Lung (tissue), 12 donors: ENCODE data around the gene RNPEPL1. TPM values are rescaled to one million over a fixed set of nuclear protein-coding genes. Genes with fewer than 3 reads are reported as not detected.

Experiments used
- ATAC-seq: fragments of 200-7000 bp; cut with Tn5 transposase; one replicate; pipeline ENCODE4 v1.9.1; 2020; ENCODE audit warnings: moderate number of reproducible peaks; ENCODE audit not compliant: insufficient read depth, low FRiP score
- DNase-seq, 3 donors: peaks; one replicate each; pipeline ENCODE4 v3.0.0-alpha.2; 2013 to 2017
- H3K27ac ChIP-seq, 2 donors: one replicate each; pipeline ENCODE4 v1.5.1; 2013; ENCODE audit warnings: mild to moderate bottlenecking in 2 of 2, moderate library complexity in 2 of 2, control low read depth in 1 of 2, inconsistent platforms in 1 of 2, low read depth in 1 of 2, low read length in 1 of 2
- H3K27me3 ChIP-seq, 3 donors: one replicate each; pipeline ENCODE4 v1.5.1; 2013; ENCODE audit warnings: low read length in 2 of 3; ENCODE audit not compliant: control insufficient read depth in 3 of 3, insufficient read depth in 3 of 3
- H3K36me3 ChIP-seq, 4 donors: one replicate each; pipeline ENCODE4 v1.5.1; 2013; ENCODE audit warnings: low read length in 4 of 4, mild to moderate bottlenecking in 1 of 4, moderate library complexity in 1 of 4; ENCODE audit not compliant: control insufficient read depth in 4 of 4, insufficient read depth in 4 of 4
- H3K4me1 ChIP-seq, 5 donors: one replicate each; pipeline ENCODE4 v1.5.1; 2013; ENCODE audit warnings: low read length in 5 of 5, mild to moderate bottlenecking in 2 of 5, moderate library complexity in 1 of 5; ENCODE audit not compliant: control insufficient read depth in 5 of 5, insufficient read depth in 5 of 5
- H3K4me3 ChIP-seq: one replicate; pipeline ENCODE4 v1.5.1; 2013; ENCODE audit warnings: mild to moderate bottlenecking, control low read depth, moderate library complexity
- H3K9ac ChIP-seq, 2 donors: one replicate each; pipeline ENCODE4 v1.5.1; 2013; ENCODE audit warnings: low read length in 2 of 2, control low read depth in 1 of 2; ENCODE audit not compliant: insufficient read depth in 1 of 2
- H3K9me3 ChIP-seq, 4 donors: one replicate each; pipeline ENCODE4 v1.5.1; 2013; ENCODE audit warnings: low read length in 3 of 4, mild to moderate bottlenecking in 1 of 4, moderate library complexity in 1 of 4; ENCODE audit not compliant: control insufficient read depth in 4 of 4, insufficient read depth in 3 of 4
- CTCF ChIP-seq: IDR thresholded peaks from 2 replicates; pipeline ENCODE4 v1.5.1; 2012; ENCODE audit warnings: mild to moderate bottlenecking; ENCODE audit errors: control extremely low read depth, extremely low read depth
- WGBS, 2 donors: extraction: QIAGEN DNeasy Blood & Tissue Kit; methylation state at CpG; one replicate each; pipeline ENCODE4 v1.1.7; 2013; 5-methylcytosine and 5-hydroxymethylcytosine counted together
- polyA plus RNA-seq, 2 donors: library from polyadenylated mRNA; stranded (reverse); fragments of 200-250 nt; gene quantifications; one replicate each; pipeline ENCODE4 v1.2.1, GENCODE V29; 2013
- total RNA-seq, 2 donors: library from RNA; depleted of rRNA in 1 of 2; stranded (reverse); fragments of >200 nt in 1 of 2; gene quantifications; one replicate each; pipeline ENCODE4 v1.2.1, GENCODE V29; 2014 to 2021
- donor health status: control.
- donor health status: control.
- donor health status: Bipolar disorder and iron deficiency.
- donor health status: healthy.
- donor health status: DM: yes; HTN: yes; CAD: no.

Gene RNPEPL1
- total and polyA plus RNA-seq, 4 donors: 24.5 to 235 (median 88.2) TPM

GRCh38 chr2:240628507-240628807, 60.2 kb downstream of the RNPEPL1 start:
- DNase-seq: no peak
- no peak for ATAC-seq
- Histone ChIP-seq H3K4me1 (peaks cover 0 to 15% (median 0%) of the 10 kb centered on the region in 5 donors), H3K9me3 (no peaks in the 10 kb centered on the region), H3K9ac (no peak overlapping the region), H3K27me3 (no peaks in the 10 kb centered on the region), H3K4me3 (no peak overlapping the region), H3K27ac (no peak overlapping the region), H3K36me3 (no peaks in the 10 kb centered on the region)
- WGBS, 2 donors: 79 to 85% methylated on average over 5 to 7 of the region's 7 CpGs
- no peak for TF ChIP-seq CTCF

- Histone ChIP-seq H3K36me3 (no peaks in the 10 kb centered on the region), H3K27me3 (no peaks in the 10 kb centered on the region), H3K4me1 (peaks cover 0 to 15% (median 0%) of the 10 kb centered on the region in 5 donors), H3K9ac (no peak overlapping the region), H3K4me3 (no peak overlapping the region), H3K27ac (no peak overlapping the region), H3K9me3 (peaks cover 0 to 4% (median under 1%) of the 10 kb centered on the region in 4 donors)
- no peak for DNase-seq
- 61 to 78% methylated on average over 20 of the region's 20 CpGs for WGBS, 2 donors
- no peak for ATAC-seq
- TF ChIP-seq CTCF: no peak
These were observed 60.7 kb downstream of the RNPEPL1 start for GRCh38 chr2:240628808-240629618.

DNA sequence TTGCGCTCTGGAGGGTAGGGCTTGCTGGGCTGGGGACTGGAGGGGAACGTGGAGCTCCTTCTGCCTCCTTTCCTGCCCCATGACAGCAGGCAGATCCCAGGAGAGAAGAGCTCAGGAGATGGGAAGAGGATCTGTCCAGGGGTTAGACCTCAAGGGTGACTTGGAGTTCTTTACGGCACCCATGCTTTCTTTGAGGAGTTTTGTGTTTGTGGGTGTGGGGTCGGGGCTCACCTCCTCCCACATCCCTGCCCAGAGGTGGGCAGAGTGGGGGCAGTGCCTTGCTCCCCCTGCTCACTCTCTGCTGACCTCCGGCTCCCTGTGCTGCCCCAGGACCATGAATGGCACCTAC, 61.3 kb downstream of the RNPEPL1 start:
- Histone ChIP-seq H3K9me3 (peaks cover 0 to 6% (median 2%) of the 10 kb centered on the region in 4 donors), H3K27me3 (no peaks in the 10 kb centered on the region), H3K4me3 (no peak overlapping the region), H3K9ac (no peak overlapping the region), H3K27ac (no peak overlapping the region), H3K4me1 (peaks cover 0 to 15% (median 0%) of the 10 kb centered on the region in 5 donors), H3K36me3 (no peaks in the 10 kb centered on the region)
- WGBS, 2 donors: 78 to 83% methylated on average over 4 to 5 of the region's 5 CpGs
- DNase-seq (no peak), ATAC-seq (no peak)
- TF ChIP-seq CTCF: no peak
